ENCODE results near the gene NRXN3. TPM values are rescaled to one million over a fixed set of nuclear protein-coding genes. Genes with fewer than 3 reads are reported as not detected.

Gene NRXN3
- total and polyA plus RNA-seq, 2 experiments from 2014 or later, result 1.0 to 1.8 TPM

GRCh38 chr14:79083356-79083755 lies 913.2 kb downstream of the NRXN3 start:
- Histone ChIP-seq H3K79me2 (replicated peaks; ENCODE audit: insufficient read depth) (no peaks in the 10 kb centered on the region), H3K9me2 (ENCODE audit: insufficient read depth) (no peaks in the 10 kb centered on the region), H4K20me1 (replicated peaks; ENCODE audit: insufficient read depth) (no peaks in the 10 kb centered on the region), H2AFZ (no peak overlapping the region), H3K4me1 (ENCODE audit: insufficient read depth) (no peaks in the 10 kb centered on the region), H3K4me2 (no peak overlapping the region), H3K27ac (ENCODE audit: low read depth) (no peak overlapping the region), H3K4me3 (no peak overlapping the region), H3K36me3 (ENCODE audit: insufficient read depth) (peaks cover 3% of the 10 kb centered on the region; the same call in 1 of the 2 replicates), H3F3A (replicated peaks; ENCODE audit: low read depth) (no peaks in the 10 kb centered on the region), H3K27me3 (ENCODE audit: insufficient read depth) (no peaks in the 10 kb centered on the region)
- DNase-seq (ENCODE audit: low spot score) (no peak), ATAC-seq (no peak)
- no peak overlapping the region for H3K27ac Mint-ChIP-seq
- peaks cover 5% of the 10 kb centered on the region; the same call in 1 of the 3 replicates for H3K4me1 Mint-ChIP-seq
- H3K9me3 Mint-ChIP-seq, result no peaks in the 10 kb centered on the region
- no peaks in the 10 kb centered on the region for H3K36me3 Mint-ChIP-seq (ENCODE audit: low read depth)
- H3K4me3 Mint-ChIP-seq, result no peak overlapping the region
- no peaks in the 10 kb centered on the region for H3K27me3 Mint-ChIP-seq (ENCODE audit: insufficient read depth, low read depth, poor library complexity)
- TF ChIP-seq EZH2phosphoT487 (IDR thresholded peaks at IDR 0.05; ENCODE audit: unreplicated experiment) (no peak), STAT1 (IDR thresholded peaks at IDR 0.05; ENCODE audit: unreplicated experiment) (no peak), JUNB (IDR thresholded peaks at IDR 0.05; ENCODE audit: unreplicated experiment) (no peak), NANOG (IDR thresholded peaks at IDR 0.05; ENCODE audit: borderline replicate concordance) (no peak), REST (IDR thresholded peaks at IDR 0.05; ENCODE audit: unreplicated experiment) (no peak), CREB1 (CRISPR knock-in tag; IDR thresholded peaks at IDR 0.05; ENCODE audit: low read depth) (no peak), ZNF462 (CRISPR knock-in tag; IDR thresholded peaks at IDR 0.05) (no peak), POLR2AphosphoS5 (IDR thresholded peaks at IDR 0.05; ENCODE audit: low read depth) (no peak), ZNF114 (CRISPR knock-in tag; IDR thresholded peaks at IDR 0.05) (no peak), ZNF331 (CRISPR knock-in tag; IDR thresholded peaks at IDR 0.05; ENCODE audit: low read depth) (no peak), CTCF (conservative IDR thresholded peaks at IDR 0.05; ENCODE audit: low read depth in 2 of 2) (no peak), EZH2 (IDR thresholded peaks at IDR 0.05; ENCODE audit: low read depth, unreplicated experiment) (no peak)
- TF ChIP-seq, protein P1, sequence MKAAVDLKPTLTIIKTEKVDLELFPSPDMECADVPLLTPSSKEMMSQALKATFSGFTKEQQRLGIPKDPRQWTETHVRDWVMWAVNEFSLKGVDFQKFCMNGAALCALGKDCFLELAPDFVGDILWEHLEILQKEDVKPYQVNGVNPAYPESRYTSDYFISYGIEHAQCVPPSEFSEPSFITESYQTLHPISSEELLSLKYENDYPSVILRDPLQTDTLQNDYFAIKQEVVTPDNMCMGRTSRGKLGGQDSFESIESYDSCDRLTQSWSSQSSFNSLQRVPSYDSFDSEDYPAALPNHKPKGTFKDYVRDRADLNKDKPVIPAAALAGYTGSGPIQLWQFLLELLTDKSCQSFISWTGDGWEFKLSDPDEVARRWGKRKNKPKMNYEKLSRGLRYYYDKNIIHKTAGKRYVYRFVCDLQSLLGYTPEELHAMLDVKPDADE (IDR thresholded peaks at IDR 0.05), result no peak

Measured in GM23338 (cell line).